ENCODE measurements around the gene VPS11.

DNA sequence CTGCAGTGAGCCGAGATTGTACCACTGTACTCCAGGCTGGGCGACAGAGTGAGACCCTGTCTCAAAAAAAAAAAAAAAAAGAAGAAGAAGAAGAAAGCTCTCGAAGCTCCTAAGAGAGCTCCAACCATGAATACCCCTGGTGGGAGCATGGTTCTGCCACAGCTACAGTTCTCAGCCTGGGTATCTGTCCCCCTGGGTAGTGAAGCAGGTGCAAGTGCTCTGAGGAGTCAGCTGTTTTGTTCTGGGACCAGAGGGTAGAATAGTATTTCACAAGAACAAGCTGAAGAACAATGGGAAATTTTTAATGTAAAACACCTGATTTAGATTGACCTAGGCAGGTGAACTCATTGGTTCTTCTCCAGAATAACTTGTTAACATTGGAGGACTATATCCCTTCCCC is 6.4 kb upstream of the VPS11 start:
- TF ChIP-seq POLR2A (IDR thresholded peaks at IDR 0.05) (no peak), CTCF (IDR thresholded peaks at IDR 0.05) (no peak)
